PFSK-1 (cell line): Measurements from ENCODE around the gene VPS26B.

Source experiments
- FOXP2 ChIP-seq: optimal IDR thresholded peaks from 2 replicates; pipeline ENCODE3; 2011; ENCODE audit warnings: borderline replicate concordance, control low read depth, inconsistent platforms; ENCODE audit not compliant: insufficient read depth; ENCODE audit errors: extremely low read length, extremely low read depth
- POLR2AphosphoS5 ChIP-seq: IDR thresholded peaks from 2 replicates; pipeline ENCODE4 v1.6.1; 2012; ENCODE audit warnings: low read depth, mild to moderate bottlenecking, control low read depth, low read length, moderate library complexity
- REST ChIP-seq, 2 experiments: IDR thresholded peaks; 2 replicates each; pipeline versions ENCODE4 v1.6.1 to v1.8.0; 2011 to 2012; ENCODE audit warnings: low read depth in 2 of 2, low read length in 2 of 2, control low read depth in 1 of 2, inconsistent platforms in 1 of 2, mild to moderate bottlenecking in 1 of 2, moderate library complexity in 1 of 2; ENCODE audit not compliant: insufficient read depth in 1 of 2
- SIN3A ChIP-seq: IDR thresholded peaks from 2 replicates; pipeline ENCODE4 v1.6.1; 2012; ENCODE audit warnings: mild to moderate bottlenecking, low read length, moderate library complexity, borderline replicate concordance; ENCODE audit not compliant: insufficient read depth
- TAF1 ChIP-seq: IDR thresholded peaks from 2 replicates; pipeline ENCODE4 v1.6.1; 2012; ENCODE audit warnings: low read length, control low read depth, borderline replicate concordance; ENCODE audit not compliant: insufficient read depth

- no peak for TF ChIP-seq TAF1
- no peak for TF ChIP-seq REST (IDR thresholded peaks at IDR 0.05; ENCODE audit: insufficient read depth in 1 of 2, low read depth in 2 of 2, low read length in 2 of 2)
- TF ChIP-seq POLR2AphosphoS5, result no peak
- TF ChIP-seq SIN3A, result no peak
- TF ChIP-seq FOXP2, result no peak
Observed at GRCh38 chr11:134242376-134242775, 17.9 kb downstream of the VPS26B start.
